ENCODE data around the gene ARHGAP35. TPM values are rescaled to one million over a fixed set of nuclear protein-coding genes. Genes with fewer than 3 reads are reported as not detected.

Gene ARHGAP35
- total and polyA plus RNA-seq, 10 of the 15 experiments (the other 5 are each of a cell fraction or from before 2014, with no cell fraction given) = 0.85 to 29.9 (median 11.5) TPM

DNA sequence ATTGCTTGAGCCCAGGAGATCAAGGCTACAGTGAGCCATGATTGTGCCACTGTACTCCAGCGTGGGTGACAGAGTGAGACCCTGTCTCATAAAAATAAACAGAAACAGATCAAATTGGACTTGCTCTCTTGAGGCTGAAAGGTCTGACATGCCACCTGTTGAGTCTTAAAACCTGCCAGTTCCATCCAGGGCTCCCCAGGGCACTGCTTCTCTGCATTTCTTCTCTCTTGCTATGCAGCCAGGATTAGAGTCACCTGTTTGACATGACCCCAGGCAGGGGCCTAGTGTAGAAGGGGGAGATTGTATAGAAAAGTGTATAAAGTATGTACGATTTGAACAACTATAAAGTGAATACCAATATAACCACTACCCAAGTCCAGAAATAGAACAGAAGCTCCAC, 45.4 kb downstream of the ARHGAP35 start (continued):
- TF ChIP-seq, protein P1, sequence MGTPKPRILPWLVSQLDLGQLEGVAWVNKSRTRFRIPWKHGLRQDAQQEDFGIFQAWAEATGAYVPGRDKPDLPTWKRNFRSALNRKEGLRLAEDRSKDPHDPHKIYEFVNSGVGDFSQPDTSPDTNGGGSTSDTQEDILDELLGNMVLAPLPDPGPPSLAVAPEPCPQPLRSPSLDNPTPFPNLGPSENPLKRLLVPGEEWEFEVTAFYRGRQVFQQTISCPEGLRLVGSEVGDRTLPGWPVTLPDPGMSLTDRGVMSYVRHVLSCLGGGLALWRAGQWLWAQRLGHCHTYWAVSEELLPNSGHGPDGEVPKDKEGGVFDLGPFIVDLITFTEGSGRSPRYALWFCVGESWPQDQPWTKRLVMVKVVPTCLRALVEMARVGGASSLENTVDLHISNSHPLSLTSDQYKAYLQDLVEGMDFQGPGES (IDR thresholded peaks at IDR 0.05) = no peak
- no peak for TF ChIP-seq IKZF1 (conservative IDR thresholded peaks at IDR 0.05)

DNA sequence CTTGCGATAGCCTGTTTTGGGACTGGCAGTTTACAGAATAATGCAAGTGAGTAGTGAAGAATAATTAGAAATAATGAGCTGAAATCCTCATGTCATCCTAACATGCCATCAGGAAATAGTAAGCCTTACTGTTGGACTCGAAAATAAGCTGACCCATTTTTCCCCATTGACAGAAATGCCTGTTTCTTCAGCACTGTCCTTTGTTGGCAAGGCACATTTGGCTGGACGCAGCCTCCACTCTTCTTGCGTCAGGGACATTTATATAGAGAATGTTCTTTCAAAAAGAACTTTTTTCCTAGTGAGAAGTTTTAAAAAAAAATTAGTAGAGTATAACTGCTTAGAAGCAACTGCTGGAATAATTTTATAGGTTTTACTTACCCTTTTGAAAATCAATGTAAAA, 47.1 kb downstream of the ARHGAP35 start:
- H3K9me3 ChIP-seq (replicated peaks; ENCODE audit: control insufficient read depth, insufficient read depth, low read length) = no peaks in the 10 kb centered on the region
- no peak for FAIRE-seq
- H3K4me1 ChIP-seq (ENCODE audit: control insufficient read depth, insufficient read depth, low read length) = no peaks in the 10 kb centered on the region; the same call in 1 of the 2 replicates
- H3K79me2 ChIP-seq (ENCODE audit: control insufficient read depth, insufficient read depth, low read length) = peaks cover 14% of the 10 kb centered on the region
- intact Hi-C loops (cut with micrococcal nuclease; ENCODE audit: unreplicated experiment) (no loop called here), in situ Hi-C loops (cut with MboI) (no loop called here)
- 83% methylated on average over 4 of the region's 4 CpGs for WGBS (ENCODE audit: insufficient coverage, insufficient replicate concordance, low lambda C conversion rate, missing lambda C conversion rate)
- ChIA-PET CTCF (interaction anchor here (0.7 to 1.8 kb wide), 8 partner anchors 12 to 800 kb away, joined by 3 to 13 read pairs (median 3); no protein-coding TSS in a partner anchor), SMC1A (ENCODE audit: uncharacterized antibody, unreplicated experiment) (interaction anchor here (1.0 to 2.3 kb wide), 4 partner anchors 11 to 16 kb away, joined by 3 to 8 read pairs (median 6); no protein-coding TSS in a partner anchor), RAD21 (ENCODE audit: unreplicated experiment) (no interaction called here), POLR2A (interaction anchor here (0.5 to 1.9 kb wide), 5 partner anchors 12 to 1032 kb away, joined by 3 to 10 read pairs (median 3); partner anchors contain the start of gene SLC1A5)
- no peak for DNase-seq (ENCODE audit: low read depth, low spot score)
- ATAC-seq = no peak
- no peak overlapping the region for H3K27ac ChIP-seq (ENCODE audit: control insufficient read depth, insufficient read depth)
- peaks cover 5% of the 10 kb centered on the region; the same call in 1 of the 2 replicates for H4K20me1 ChIP-seq (ENCODE audit: control insufficient read depth, insufficient read depth)
- BruUV-seq (replicated peaks) = no TSS peak
- H3K27me3 ChIP-seq (replicated peaks in 1 of 2; ENCODE audit: control insufficient read depth in 2 of 2, insufficient read depth in 2 of 2, low read length in 1 of 2) = no peaks in the 10 kb centered on the region
- no peak overlapping the region for H2AFZ ChIP-seq (ENCODE audit: control insufficient read depth, low read depth, low read length)
- H3K36me3 ChIP-seq (ENCODE audit: control insufficient read depth in 2 of 2, insufficient read depth in 2 of 2, low read length in 1 of 2) = no peaks in the 10 kb centered on the region
- no peak overlapping the region for H3K4me2 ChIP-seq (ENCODE audit: control insufficient read depth, insufficient read depth)
- no peak overlapping the region for H3K9ac ChIP-seq (ENCODE audit: control insufficient read depth, insufficient read depth, low read length)
- no peak overlapping the region for H3K4me3 ChIP-seq
- TF ChIP-seq BRCA1 (IDR thresholded peaks at IDR 0.05; ENCODE audit: low read depth, low read length) (no peak), ESRRA (IDR thresholded peaks at IDR 0.05; ENCODE audit: low read length) (no peak), SMARCA5 (IDR thresholded peaks at IDR 0.05) (no peak), BMI1 (IDR thresholded peaks at IDR 0.05; ENCODE audit: borderline replicate concordance) (no peak), CREB1 (IDR thresholded peaks at IDR 0.05; ENCODE audit: low read depth) (no peak), JUNB (IDR thresholded peaks at IDR 0.05) (no peak), SMC3 (IDR thresholded peaks at IDR 0.05; ENCODE audit: borderline replicate concordance, low read length) (no peak), MXI1 (IDR thresholded peaks at IDR 0.05; ENCODE audit: low read depth, low read length) (no peak), PAX5 (IDR thresholded peaks at IDR 0.05; ENCODE audit: borderline replicate concordance, low read depth, low read length) (no peak), RAD51 (IDR thresholded peaks at IDR 0.05) (no peak), EGR1 (IDR thresholded peaks at IDR 0.05; ENCODE audit: borderline replicate concordance in 1 of 2, low read depth in 2 of 2, low read length in 2 of 2) (no peak), CHD4 (IDR thresholded peaks at IDR 0.05) (no peak), ZBED1 (IDR thresholded peaks at IDR 0.05; ENCODE audit: borderline replicate concordance) (no peak)
- TF ChIP-seq, protein P2, sequence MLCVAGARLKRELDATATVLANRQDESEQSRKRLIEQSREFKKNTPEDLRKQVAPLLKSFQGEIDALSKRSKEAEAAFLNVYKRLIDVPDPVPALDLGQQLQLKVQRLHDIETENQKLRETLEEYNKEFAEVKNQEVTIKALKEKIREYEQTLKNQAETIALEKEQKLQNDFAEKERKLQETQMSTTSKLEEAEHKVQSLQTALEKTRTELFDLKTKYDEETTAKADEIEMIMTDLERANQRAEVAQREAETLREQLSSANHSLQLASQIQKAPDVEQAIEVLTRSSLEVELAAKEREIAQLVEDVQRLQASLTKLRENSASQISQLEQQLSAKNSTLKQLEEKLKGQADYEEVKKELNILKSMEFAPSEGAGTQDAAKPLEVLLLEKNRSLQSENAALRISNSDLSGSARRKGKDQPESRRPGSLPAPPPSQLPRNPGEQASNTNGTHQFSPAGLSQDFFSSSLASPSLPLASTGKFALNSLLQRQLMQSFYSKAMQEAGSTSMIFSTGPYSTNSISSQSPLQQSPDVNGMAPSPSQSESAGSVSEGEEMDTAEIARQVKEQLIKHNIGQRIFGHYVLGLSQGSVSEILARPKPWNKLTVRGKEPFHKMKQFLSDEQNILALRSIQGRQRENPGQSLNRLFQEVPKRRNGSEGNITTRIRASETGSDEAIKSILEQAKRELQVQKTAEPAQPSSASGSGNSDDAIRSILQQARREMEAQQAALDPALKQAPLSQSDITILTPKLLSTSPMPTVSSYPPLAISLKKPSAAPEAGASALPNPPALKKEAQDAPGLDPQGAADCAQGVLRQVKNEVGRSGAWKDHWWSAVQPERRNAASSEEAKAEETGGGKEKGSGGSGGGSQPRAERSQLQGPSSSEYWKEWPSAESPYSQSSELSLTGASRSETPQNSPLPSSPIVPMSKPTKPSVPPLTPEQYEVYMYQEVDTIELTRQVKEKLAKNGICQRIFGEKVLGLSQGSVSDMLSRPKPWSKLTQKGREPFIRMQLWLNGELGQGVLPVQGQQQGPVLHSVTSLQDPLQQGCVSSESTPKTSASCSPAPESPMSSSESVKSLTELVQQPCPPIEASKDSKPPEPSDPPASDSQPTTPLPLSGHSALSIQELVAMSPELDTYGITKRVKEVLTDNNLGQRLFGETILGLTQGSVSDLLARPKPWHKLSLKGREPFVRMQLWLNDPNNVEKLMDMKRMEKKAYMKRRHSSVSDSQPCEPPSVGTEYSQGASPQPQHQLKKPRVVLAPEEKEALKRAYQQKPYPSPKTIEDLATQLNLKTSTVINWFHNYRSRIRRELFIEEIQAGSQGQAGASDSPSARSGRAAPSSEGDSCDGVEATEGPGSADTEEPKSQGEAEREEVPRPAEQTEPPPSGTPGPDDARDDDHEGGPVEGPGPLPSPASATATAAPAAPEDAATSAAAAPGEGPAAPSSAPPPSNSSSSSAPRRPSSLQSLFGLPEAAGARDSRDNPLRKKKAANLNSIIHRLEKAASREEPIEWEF (IDR thresholded peaks at IDR 0.05; ENCODE audit: insufficient replicate concordance, low read depth, low read length) = no peak

Measured in GM12878 (cell line).